ENCODE data around the gene OGDH. TPM values are rescaled to one million over a fixed set of nuclear protein-coding genes. Genes with fewer than 3 reads are reported as not detected.

The OGDH gene
- total RNA-seq, 2 experiments from 2014 or later: 99.6 to 103 TPM

GRCh38 chr7:44655341-44655740, 48.9 kb downstream of the OGDH start:
- ATAC-seq (ENCODE audit: low read depth): no peak
- no peak for DNase-seq
- no peak overlapping the region for H3K4me3 Mint-ChIP-seq
- H3K4me1 Mint-ChIP-seq: no peaks in the 10 kb centered on the region
- peaks cover 14% of the 10 kb centered on the region for H3K9me3 Mint-ChIP-seq
- POLR2A ChIA-PET: interaction anchor here (1.1 kb wide), 1 partner anchor 17 kb away, joined by 4 read pairs; no protein-coding TSS in a partner anchor
- H3K27ac Mint-ChIP-seq: no peak overlapping the region
- H3K27me3 Mint-ChIP-seq: no peaks in the 10 kb centered on the region
- peaks cover 65% of the 10 kb centered on the region for H3K36me3 Mint-ChIP-seq

GRCh38 chr7:44658979-44659378, 52.6 kb downstream of the OGDH start:
- no peak overlapping the region for H3K27ac Mint-ChIP-seq
- peaks cover 20% of the 10 kb centered on the region for H3K9me3 Mint-ChIP-seq
- no peak for DNase-seq
- peaks cover 77% of the 10 kb centered on the region for H3K36me3 Mint-ChIP-seq
- no peak for ATAC-seq (ENCODE audit: low read depth)
- H3K27me3 Mint-ChIP-seq: no peaks in the 10 kb centered on the region
- POLR2A ChIA-PET: no interaction called here
- H3K4me3 Mint-ChIP-seq: no peak overlapping the region
- H3K4me1 Mint-ChIP-seq: no peaks in the 10 kb centered on the region

GRCh38 chr7:44661233-44661632, 54.8 kb downstream of the OGDH start:
- POLR2A ChIA-PET: interaction anchor here (0.7 kb wide), 1 partner anchor 47 kb away, joined by 3 read pairs; no protein-coding TSS in a partner anchor
- DNase-seq: no peak
- Mint-ChIP-seq H3K27ac (no peak overlapping the region), H3K27me3 (no peaks in the 10 kb centered on the region), H3K9me3 (peaks cover 20% of the 10 kb centered on the region), H3K4me3 (no peak overlapping the region), H3K36me3 (peaks cover 67% of the 10 kb centered on the region), H3K4me1 (no peaks in the 10 kb centered on the region)
- no peak for ATAC-seq (ENCODE audit: low read depth)

- Mint-ChIP-seq H3K4me3 (no peak overlapping the region), H3K9me3 (peaks cover 8% of the 10 kb centered on the region), H3K4me1 (no peaks in the 10 kb centered on the region), H3K27me3 (no peaks in the 10 kb centered on the region), H3K27ac (no peak overlapping the region), H3K36me3 (peaks cover 44% of the 10 kb centered on the region)
- POLR2A ChIA-PET: interaction anchor here (0.6 kb wide), 1 partner anchor 62 kb away, joined by 3 read pairs; no protein-coding TSS in a partner anchor
- DNase-seq (no peak), ATAC-seq (ENCODE audit: low read depth) (no peak)
Measured at GRCh38 chr7:44664780-44665461, 58.5 kb downstream of the OGDH start.

- H3K36me3 Mint-ChIP-seq: peaks cover 40% of the 10 kb centered on the region
- H3K27ac Mint-ChIP-seq: no peak overlapping the region
- ATAC-seq (ENCODE audit: low read depth) (no peak), DNase-seq (no peak)
- POLR2A ChIA-PET: no interaction called here
- no peaks in the 10 kb centered on the region for H3K4me1 Mint-ChIP-seq
- H3K4me3 Mint-ChIP-seq: no peak overlapping the region
- peaks cover 5% of the 10 kb centered on the region for H3K9me3 Mint-ChIP-seq
- H3K27me3 Mint-ChIP-seq: no peaks in the 10 kb centered on the region
Measured at GRCh38 chr7:44665531-44666213, 59.2 kb downstream of the OGDH start.

- H3K36me3 Mint-ChIP-seq: peaks cover 35% of the 10 kb centered on the region
- POLR2A ChIA-PET: no interaction called here
- H3K4me1 Mint-ChIP-seq: no peaks in the 10 kb centered on the region
- H3K4me3 Mint-ChIP-seq: no peak overlapping the region
- ATAC-seq (ENCODE audit: low read depth): no peak
- no peak overlapping the region for H3K27ac Mint-ChIP-seq
- DNase-seq: no peak
- no peaks in the 10 kb centered on the region for H3K9me3 Mint-ChIP-seq
- no peaks in the 10 kb centered on the region for H3K27me3 Mint-ChIP-seq
Measured at GRCh38 chr7:44666566-44666965, 60.1 kb downstream of the OGDH start.

- ATAC-seq (ENCODE audit: low read depth) (no peak), DNase-seq (no peak)
- peaks cover 30% of the 10 kb centered on the region for H3K36me3 Mint-ChIP-seq
- no peaks in the 10 kb centered on the region for H3K9me3 Mint-ChIP-seq
- H3K27me3 Mint-ChIP-seq: no peaks in the 10 kb centered on the region
- H3K4me3 Mint-ChIP-seq: no peak overlapping the region
- POLR2A ChIA-PET: no interaction called here
- H3K4me1 Mint-ChIP-seq: no peaks in the 10 kb centered on the region
- no peak overlapping the region for H3K27ac Mint-ChIP-seq
Measured at GRCh38 chr7:44667190-44667589, 60.8 kb downstream of the OGDH start.

- peaks cover 30% of the 10 kb centered on the region for H3K36me3 Mint-ChIP-seq
- H3K27me3 Mint-ChIP-seq: no peaks in the 10 kb centered on the region
- no peak overlapping the region for H3K27ac Mint-ChIP-seq
- H3K4me1 Mint-ChIP-seq: peaks cover 2% of the 10 kb centered on the region
- no peaks in the 10 kb centered on the region for H3K9me3 Mint-ChIP-seq
- DNase-seq: no peak
- no peak for ATAC-seq (ENCODE audit: low read depth)
- POLR2A ChIA-PET: no interaction called here
- H3K4me3 Mint-ChIP-seq: no peak overlapping the region
Measured at GRCh38 chr7:44671069-44671468, 64.6 kb downstream of the OGDH start.

- no peak for DNase-seq
- POLR2A ChIA-PET: no interaction called here
Measured at GRCh38 chr7:44673324-44673723, 66.9 kb downstream of the OGDH start.

GRCh38 chr7:44673771-44674170, 67.3 kb downstream of the OGDH start:
- no peaks in the 10 kb centered on the region for H3K27me3 Mint-ChIP-seq
- H3K36me3 Mint-ChIP-seq: peaks cover 20% of the 10 kb centered on the region
- H3K9me3 Mint-ChIP-seq: no peaks in the 10 kb centered on the region
- DNase-seq: no peak
- no peak overlapping the region for H3K4me3 Mint-ChIP-seq
- no peak overlapping the region for H3K27ac Mint-ChIP-seq
- ATAC-seq (ENCODE audit: low read depth): no peak
- H3K4me1 Mint-ChIP-seq: peaks cover 2% of the 10 kb centered on the region
- POLR2A ChIA-PET: no interaction called here

More at GRCh38 chr7:44673324-44673723, 66.9 kb downstream of the OGDH start:
- no peaks in the 10 kb centered on the region for H3K9me3 Mint-ChIP-seq
- no peak for ATAC-seq (ENCODE audit: low read depth)
- no peak overlapping the region for H3K27ac Mint-ChIP-seq
- peaks cover 2% of the 10 kb centered on the region for H3K4me1 Mint-ChIP-seq
- H3K4me3 Mint-ChIP-seq: no peak overlapping the region
- no peaks in the 10 kb centered on the region for H3K27me3 Mint-ChIP-seq
- H3K36me3 Mint-ChIP-seq: peaks cover 21% of the 10 kb centered on the region

GRCh38 chr7:44674381-44674780, 68.0 kb downstream of the OGDH start:
- ATAC-seq (ENCODE audit: low read depth) (no peak), DNase-seq (no peak)
- H3K9me3 Mint-ChIP-seq: no peaks in the 10 kb centered on the region
- H3K27me3 Mint-ChIP-seq: no peaks in the 10 kb centered on the region
- H3K4me3 Mint-ChIP-seq: no peak overlapping the region
- H3K4me1 Mint-ChIP-seq: peaks cover 2% of the 10 kb centered on the region
- H3K36me3 Mint-ChIP-seq: peaks cover 22% of the 10 kb centered on the region
- POLR2A ChIA-PET: no interaction called here
- H3K27ac Mint-ChIP-seq: no peak overlapping the region

GRCh38 chr7:44676776-44677175, 70.3 kb downstream of the OGDH start:
- Mint-ChIP-seq H3K4me3 (no peak overlapping the region), H3K27me3 (no peaks in the 10 kb centered on the region), H3K4me1 (peaks cover 2% of the 10 kb centered on the region), H3K36me3 (peaks cover 24% of the 10 kb centered on the region), H3K27ac (no peak overlapping the region), H3K9me3 (no peaks in the 10 kb centered on the region)
- POLR2A ChIA-PET: no interaction called here
- ATAC-seq (ENCODE audit: low read depth): no peak
- DNase-seq: no peak

- H3K27me3 Mint-ChIP-seq: no peaks in the 10 kb centered on the region
- POLR2A ChIA-PET: no interaction called here
- no peaks in the 10 kb centered on the region for H3K9me3 Mint-ChIP-seq
- ATAC-seq (ENCODE audit: low read depth) (no peak), DNase-seq (no peak)
- H3K4me1 Mint-ChIP-seq: no peaks in the 10 kb centered on the region
- no peak overlapping the region for H3K4me3 Mint-ChIP-seq
- H3K27ac Mint-ChIP-seq: no peak overlapping the region
- H3K36me3 Mint-ChIP-seq: peaks cover 26% of the 10 kb centered on the region
Measured at GRCh38 chr7:44678101-44678470, 71.7 kb downstream of the OGDH start.

- no peak overlapping the region for H3K4me3 Mint-ChIP-seq
- H3K27me3 Mint-ChIP-seq: no peaks in the 10 kb centered on the region
- H3K27ac Mint-ChIP-seq: no peak overlapping the region
- H3K4me1 Mint-ChIP-seq: no peaks in the 10 kb centered on the region
- DNase-seq (no peak), ATAC-seq (ENCODE audit: low read depth) (no peak)
- POLR2A ChIA-PET: no interaction called here
- no peaks in the 10 kb centered on the region for H3K9me3 Mint-ChIP-seq
- peaks cover 21% of the 10 kb centered on the region for H3K36me3 Mint-ChIP-seq
Measured at GRCh38 chr7:44678471-44679179, 72.2 kb downstream of the OGDH start.

Measured in activated naive CD8-positive, alpha-beta T cell treated with anti-CD3 and anti-CD28 coated beads, Interleukin-2, amount 10 ng/mL, durations not matched to agents 7 days and 5 days (primary cell).